GM19099 (cell line): ENCODE data around the gene ADARB1.

Experiments used
- POLR2A ChIP-seq: IDR thresholded peaks from 3 replicates; pipeline ENCODE4 v1.6.1; 2011; ENCODE audit warnings: low read depth; ENCODE audit not compliant: insufficient read length; ENCODE audit errors: extremely low read depth

ADARB1 gene

DNA sequence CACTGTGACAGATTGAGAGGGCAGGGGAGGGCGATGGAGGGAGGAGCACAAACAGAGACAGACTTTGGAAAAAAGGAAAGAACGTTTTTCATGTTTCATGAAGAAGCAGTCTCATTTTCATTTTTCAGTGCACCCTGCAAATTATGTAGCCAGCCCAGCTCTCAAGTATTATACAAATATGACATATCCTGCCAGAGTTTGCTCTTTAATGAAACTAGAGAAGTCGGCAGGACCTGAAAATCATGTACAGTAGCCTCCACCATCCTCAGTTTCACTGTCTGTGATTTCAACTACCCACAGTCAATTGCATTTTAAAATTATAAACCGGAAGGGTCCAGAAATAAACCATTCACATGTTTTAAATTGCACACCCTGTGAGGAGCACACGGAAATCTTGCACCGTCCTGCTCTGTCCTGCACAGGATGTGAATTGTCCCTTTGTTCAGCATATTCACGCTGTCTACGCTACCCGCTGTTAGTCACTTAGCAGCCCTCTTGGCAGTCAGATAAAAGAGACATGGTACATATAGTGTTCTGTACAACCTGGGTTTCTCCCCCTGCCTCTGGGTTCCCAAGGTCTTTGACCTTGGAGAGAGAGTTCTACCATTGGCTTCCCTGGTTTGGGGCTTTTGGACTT, 13.6 kb upstream of the ADARB1 start:
- TF ChIP-seq POLR2A: no peak

DNA sequence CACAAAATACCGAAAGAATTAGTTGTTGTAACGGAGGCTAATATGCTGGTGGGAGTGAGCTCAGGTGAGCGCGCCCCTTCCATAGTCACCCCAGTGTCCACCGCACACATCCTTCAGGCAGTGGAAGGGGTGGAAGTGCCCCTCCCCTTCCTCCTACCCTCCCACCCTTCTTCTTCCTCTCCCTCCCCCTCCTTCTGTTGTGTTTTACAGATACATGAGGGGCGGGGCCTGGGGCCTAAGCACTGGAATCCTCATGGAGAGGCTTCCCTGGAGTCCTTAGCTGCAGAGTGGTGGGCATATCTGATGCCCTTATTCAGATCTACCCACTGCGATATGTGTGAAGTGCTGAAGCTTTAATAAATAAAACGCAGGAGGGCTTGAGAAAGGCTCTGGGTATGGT, 10.3 kb upstream of the ADARB1 start:
- no peak for TF ChIP-seq POLR2A

DNA sequence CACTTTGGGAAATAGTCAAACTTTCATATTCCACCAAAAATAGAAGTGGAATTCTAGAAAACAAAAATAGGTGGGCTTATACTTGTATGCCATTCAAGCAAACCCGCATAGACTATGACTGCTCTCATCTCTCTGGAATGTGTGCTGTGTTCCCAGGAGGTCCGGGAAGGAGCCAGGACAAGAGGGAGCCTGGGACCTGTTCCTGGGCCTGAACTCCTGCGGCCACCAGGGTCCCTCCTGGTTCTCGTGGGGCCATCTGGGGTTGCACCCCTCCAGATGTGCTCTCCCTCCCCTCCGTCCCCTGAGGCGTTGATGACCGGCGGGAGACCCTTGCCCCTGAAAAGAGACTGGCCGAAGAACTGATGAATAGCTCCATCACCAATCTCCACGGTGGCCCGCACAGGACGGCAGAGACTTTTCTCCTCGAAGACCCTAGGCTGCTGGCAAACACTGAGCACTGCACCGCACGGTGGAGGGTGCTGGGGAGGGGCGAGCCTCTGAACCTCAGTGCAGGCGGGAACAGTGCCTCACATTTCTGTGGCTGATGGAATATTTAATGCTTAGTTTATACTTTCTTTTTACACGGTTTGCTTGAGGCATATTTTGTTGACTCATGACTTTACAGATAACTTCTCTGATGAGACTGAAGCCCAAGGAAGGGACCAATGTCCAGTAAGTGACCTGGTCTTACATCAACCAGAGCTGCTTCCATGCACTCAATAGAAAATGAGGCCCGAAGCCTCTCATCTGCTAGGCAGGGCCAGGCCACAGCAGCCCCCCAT, 9.6 kb upstream of the ADARB1 start:
- no peak for TF ChIP-seq POLR2A

DNA sequence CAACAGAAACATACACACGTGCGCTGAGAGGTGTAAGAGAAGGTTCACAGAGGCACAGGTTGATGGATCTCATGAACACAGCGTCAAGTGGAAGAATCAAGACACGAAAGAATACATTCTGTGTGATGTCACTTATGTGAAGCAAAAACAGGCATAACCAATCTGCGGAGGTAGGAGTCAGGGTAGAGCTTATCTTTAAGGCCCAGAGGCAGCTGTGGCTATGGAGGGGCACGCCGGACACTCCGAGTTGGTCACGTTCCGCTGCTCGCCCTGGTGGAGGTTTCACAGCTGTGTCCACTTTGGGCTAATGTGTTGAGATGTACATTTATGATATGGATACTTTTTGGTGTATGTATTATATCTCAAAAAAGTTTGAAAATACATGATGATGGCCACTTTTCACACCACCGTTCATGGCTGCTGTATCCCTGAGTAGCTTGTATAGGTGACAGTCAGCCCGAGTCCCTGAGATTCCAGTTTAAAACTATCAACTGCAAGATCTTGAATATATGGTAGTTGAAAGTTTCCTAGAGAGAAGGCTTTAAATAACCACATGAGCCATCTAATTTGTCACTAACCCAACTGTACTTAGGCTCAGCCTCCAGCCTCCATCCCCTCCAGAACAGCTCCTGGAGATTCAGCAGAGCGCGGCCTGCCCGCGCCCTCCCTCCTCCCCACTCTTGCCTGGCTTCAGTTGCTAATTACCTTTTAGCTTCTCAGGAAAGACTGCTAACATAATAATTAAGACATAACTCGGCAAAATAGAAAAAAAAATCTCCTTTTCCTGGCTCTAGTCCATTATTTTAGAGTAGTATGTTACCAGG, 6.7 kb upstream of the ADARB1 start:
- TF ChIP-seq POLR2A: no peak

DNA sequence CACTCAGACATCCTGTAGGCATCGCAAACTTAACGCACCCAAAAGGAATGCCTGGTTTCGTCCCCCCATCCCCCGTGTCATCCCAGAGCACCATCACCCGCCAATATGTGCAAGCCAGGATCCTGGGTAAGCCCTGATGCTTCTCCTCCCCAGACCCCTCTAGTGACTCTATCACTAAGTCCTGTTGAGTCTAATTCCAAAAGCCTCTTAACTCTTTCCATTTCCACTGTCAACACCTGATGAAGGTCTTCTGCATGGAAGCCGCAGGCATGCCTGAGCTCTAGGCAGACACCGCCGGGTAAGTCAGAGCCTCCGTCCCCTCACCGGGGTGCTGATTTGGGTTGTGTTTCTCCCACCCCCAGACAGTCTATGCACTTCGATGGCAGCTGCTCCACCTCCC, 5.3 kb upstream of the ADARB1 start:
- TF ChIP-seq POLR2A: no peak

DNA sequence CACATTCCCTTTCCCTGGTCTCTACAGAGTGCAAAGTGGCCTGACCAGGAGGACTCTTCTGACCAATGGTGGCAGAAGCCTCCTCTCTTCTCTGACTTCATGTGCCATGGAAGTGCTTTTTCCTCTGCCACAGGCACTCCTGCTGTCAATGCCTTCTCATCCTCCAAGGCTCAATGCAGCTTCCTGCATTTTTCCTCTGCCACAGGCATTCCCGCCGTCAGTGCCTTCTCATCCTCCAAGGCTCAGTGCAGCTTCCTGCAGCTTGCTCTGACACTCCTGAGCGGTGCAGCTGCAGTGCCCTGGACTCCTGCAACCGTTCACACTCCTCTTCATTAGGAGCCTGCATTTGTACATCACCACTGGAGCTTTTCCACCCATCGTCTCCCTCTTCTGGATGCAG, 4.7 kb upstream of the ADARB1 start:
- no peak for TF ChIP-seq POLR2A

DNA sequence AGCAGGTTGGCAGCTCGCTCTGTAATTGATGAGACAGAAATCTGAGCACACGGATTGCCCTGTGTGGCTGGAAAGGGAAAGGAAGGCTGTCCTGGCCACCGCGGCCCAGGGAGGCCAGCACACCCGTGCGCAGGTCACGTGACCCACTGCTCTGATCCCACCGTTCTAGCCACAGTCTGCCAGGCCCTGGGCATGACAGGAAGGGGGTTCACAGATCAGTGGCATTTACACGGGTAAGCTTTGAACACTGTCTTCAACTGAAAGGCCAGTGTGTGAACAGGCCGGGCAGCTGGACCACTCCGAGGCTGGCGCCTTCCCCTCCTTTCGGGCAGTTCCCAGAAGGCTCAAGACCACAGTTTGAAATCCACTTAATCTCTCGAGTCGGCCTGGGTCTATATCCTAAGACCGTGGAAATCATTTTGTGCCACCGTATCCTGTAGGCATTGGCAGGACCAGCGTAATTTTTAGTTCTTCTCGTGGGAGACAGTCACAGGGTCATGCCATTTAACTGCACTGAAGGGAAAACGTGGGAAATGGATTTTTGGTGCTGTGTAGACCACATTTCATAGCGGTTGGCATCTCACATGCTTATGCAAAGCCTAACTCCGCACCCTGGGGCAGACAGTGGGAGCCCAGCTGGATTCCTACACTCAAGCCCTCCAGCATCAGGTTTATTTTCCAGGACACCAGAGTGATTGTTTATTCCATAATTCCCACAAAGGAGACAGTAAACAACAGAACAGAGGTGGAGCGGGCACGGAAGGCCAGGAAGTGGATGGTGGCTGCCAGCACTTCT, 3.1 kb upstream of the ADARB1 start:
- no peak for TF ChIP-seq POLR2A

DNA sequence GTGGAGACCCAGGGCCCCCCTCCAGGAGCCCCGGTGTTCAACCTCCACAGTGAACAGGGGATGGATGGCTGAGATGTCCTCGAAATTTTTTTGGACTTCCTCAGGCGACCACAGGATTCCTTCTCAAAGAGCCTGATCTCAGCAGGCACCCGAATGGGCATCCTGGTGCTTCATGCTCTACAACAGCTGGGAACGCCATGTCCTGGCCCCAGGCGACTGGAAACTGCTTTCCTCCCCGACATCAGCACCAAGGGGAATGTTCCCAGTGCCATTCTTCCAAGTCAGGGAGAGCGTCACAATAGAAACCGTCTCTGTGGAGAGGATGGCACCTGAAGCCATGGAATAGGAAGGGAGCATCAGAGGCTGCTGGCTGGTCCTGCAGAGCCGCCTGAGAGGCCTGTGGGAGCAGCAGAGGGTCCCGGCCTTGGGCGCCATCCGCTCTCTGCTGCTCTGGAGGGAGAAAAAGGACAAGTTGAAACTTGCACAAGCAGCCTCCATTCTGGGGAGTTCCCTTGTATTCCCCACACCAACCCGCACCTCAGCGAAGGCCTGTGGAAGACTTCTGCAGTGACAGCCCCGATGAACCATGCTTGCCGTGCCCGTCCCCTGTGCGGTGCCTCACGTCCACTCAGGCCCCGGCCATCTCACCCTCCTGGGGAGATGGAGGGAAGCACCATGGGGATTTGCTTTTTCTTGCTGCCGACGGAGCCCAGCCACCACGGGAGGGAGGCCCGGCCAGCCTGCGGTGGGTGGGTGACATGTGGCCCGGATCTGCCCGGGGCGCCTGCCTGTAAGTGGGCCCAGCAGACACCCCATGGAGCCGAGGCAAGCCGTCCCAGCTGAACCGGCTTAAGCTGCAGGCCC, 2.3 kb upstream of the ADARB1 start:
- TF ChIP-seq POLR2A: no peak

DNA sequence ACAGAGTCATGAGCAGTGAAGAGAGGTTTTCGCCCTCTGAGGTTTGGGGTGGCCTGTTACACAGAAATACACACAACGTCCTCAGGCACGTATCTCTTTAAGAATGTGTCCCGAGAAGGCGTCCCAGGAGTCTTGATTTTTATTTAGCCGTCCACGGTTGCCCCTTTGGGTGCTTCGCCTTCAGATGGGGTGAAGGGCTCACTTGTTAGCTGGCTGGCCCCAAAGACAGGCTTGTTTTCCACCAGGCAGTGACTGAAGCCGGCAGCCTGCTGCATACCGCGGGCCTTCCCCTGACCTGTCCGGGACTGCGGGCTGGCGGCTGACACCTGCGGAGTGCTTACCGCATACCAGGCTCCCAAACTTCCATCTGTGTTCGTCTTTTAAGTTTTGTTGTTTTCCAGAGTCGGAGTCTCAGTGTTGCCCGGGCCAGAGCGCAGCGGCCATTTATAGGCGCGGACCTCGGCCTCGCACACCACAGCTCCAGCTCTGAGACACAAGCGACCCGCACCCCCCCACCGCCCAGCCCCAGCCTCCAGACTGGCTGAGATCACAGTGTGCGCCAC, 1.6 kb upstream of the ADARB1 start:
- TF ChIP-seq POLR2A: no peak

DNA sequence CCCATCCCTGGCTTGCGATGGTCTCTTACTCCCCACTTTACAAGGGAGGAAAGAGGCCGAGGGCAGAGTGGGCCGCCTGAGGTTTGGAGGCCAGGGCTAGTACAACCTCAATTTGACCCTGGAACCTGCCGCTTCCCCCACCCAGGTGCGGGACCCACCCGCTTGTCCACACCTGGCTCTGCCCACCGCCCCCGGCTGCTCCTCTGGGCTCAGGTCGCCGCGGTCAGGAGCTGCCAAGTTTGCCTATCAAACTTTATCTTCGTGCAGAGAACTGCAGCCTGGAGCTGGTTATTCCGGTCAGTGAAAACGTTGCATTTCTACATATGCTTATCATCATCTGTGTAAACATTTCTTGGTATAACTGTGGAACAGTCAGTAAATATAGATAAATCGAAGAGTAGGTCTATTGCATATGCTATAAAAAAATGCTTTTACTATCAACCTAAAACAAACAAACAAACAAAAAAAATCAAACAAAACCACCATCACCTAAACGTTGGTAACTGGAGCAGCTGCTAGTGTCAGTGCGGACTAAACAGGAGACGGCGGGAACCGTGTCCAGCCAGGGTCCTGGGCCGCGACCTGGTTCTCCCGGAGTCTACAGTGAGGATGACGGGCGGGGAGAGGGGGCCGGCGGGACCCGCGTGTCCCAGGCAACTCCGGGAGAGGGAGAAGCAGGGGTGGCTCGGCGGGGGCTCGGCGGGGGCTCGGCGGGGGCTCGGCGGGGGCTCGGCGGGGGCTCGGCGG, 906 bp upstream of the ADARB1 start:
- TF ChIP-seq POLR2A: no peak

DNA sequence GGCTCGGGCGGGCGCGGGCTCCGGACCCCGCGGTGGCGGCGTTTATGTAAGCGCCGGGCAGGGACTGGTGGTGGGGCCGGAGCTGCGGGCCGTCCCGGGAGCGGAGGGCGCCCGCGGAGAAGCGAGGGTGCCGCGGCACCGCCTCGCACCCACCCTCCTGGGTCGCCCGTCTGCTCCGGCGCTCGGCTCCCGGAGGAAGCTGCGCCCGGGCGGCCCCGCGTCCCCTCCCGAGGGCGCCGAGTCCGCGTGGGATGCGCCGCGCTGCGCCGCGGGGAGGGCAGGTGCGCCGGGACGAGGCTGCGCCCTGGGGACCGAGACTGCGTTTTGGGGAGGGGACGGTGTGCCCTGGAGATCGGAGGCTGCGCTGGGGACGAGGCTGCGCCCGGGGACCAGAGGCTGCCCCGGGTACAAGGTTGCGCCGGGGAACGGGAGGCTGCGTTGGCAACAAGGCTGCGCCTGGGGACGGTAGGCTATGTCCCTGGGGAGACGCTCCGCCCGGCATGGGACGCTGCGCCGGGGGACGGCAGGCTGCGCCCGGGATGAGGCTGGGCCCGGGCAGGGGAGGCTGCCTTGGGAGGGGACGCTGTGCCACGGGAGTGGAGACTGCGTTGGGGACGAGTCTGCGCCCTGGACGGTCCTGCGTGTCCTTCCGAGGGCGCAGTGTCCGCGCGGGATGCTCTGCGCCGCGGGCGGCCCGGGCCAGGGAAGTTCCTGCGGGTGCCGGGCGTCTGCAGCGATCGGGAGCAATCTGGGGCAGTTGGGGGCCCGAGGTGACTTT, 627 bp downstream of the ADARB1 start:
- no peak for TF ChIP-seq POLR2A

DNA sequence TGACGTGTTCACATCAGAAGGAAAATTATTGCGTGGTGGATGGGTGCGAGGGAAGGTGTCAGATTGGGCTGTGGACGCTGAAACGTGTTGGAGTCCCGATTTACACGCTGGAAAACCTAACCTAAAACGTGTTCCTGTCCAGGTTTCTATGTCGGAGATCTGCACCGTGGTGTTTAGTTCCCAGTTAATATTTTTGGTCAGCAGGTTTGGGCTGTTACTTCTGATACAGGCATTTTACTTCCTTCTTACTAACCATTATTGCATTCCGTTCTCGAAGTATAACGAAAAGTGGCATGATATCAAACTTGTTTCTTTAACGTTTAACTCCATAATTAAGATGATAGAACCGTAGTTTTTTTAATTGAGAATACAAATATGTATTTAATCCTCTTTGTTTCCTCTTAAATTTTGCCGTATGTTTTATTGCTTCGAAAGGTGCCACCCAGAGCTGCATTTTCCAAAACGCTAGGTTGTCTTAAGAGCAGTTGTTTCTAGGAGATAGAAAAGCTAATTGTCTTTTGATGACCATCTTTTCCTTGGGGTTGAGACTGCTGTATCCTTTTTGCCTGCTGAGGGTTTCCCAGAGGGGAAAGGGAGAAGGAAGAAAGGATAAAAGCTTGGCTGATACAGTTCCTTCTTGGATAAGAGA, 1.3 kb downstream of the ADARB1 start:
- TF ChIP-seq POLR2A: no peak
